PC-9 (cell line): ENCODE data around the gene SEMA6C.

Experiments
- CTCF ChIP-seq: fragments of 200-600 bp; sonication (generic); conservative IDR thresholded peaks from 2 replicates; pipeline ENCODE4 v1.6.1; 2017; ENCODE audit warnings: mixed run types, antibody characterized with exemption, mild to moderate bottlenecking, moderate library complexity
- EZH2 ChIP-seq: fragments of 200-600 bp; sonication (generic); IDR thresholded peaks from 2 replicates; pipeline ENCODE4 v1.8.0; 2017; ENCODE audit warnings: antibody characterized with exemption, low read depth

GRCh38 chr1:151133018-151133806 lies 13.2 kb downstream of the SEMA6C start:
- no peak for TF ChIP-seq EZH2
- TF ChIP-seq CTCF = no peak
